Lung microvascular endothelial cell (primary cell): ENCODE measurements around the gene NFAT5. TPM values are rescaled to one million over a fixed set of nuclear protein-coding genes. Genes with fewer than 3 reads are reported as not detected.
"Not testable (repeated sequence)": the region's sequence is repeated elsewhere in the genome, so short reads cannot be mapped to it uniquely, and the experiment has no call there.

Experiments
- DNase-seq, 2 donors: peaks; one replicate each; pipeline versions ENCODE4 v3.0.0 to v3.0.0-alpha.2; 2010; ENCODE audit warnings: low read depth in 2 of 2
- total RNA-seq: library from RNA; depleted of rRNA; stranded (reverse); fragments of >200 nt; gene quantifications from 2 replicates; pipeline ENCODE4 v1.2.1, GENCODE V29; 2014

NFAT5 gene, protein sequence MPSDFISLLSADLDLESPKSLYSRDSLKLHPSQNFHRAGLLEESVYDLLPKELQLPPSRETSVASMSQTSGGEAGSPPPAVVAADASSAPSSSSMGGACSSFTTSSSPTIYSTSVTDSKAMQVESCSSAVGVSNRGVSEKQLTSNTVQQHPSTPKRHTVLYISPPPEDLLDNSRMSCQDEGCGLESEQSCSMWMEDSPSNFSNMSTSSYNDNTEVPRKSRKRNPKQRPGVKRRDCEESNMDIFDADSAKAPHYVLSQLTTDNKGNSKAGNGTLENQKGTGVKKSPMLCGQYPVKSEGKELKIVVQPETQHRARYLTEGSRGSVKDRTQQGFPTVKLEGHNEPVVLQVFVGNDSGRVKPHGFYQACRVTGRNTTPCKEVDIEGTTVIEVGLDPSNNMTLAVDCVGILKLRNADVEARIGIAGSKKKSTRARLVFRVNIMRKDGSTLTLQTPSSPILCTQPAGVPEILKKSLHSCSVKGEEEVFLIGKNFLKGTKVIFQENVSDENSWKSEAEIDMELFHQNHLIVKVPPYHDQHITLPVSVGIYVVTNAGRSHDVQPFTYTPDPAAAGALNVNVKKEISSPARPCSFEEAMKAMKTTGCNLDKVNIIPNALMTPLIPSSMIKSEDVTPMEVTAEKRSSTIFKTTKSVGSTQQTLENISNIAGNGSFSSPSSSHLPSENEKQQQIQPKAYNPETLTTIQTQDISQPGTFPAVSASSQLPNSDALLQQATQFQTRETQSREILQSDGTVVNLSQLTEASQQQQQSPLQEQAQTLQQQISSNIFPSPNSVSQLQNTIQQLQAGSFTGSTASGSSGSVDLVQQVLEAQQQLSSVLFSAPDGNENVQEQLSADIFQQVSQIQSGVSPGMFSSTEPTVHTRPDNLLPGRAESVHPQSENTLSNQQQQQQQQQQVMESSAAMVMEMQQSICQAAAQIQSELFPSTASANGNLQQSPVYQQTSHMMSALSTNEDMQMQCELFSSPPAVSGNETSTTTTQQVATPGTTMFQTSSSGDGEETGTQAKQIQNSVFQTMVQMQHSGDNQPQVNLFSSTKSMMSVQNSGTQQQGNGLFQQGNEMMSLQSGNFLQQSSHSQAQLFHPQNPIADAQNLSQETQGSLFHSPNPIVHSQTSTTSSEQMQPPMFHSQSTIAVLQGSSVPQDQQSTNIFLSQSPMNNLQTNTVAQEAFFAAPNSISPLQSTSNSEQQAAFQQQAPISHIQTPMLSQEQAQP (N-terminal part only)
- 21.8 and 40.3 TPM in 2 replicates for total RNA-seq

- DNase-seq = peak; percentile 88 to 95
Measured at GRCh38 chr16:69565671-69566239, at the start of gene NFAT5. Gene NFAT5 (plus strand): TSS chr16:69565966. CDS start chr16:69566302, 336 bp downstream.

GRCh38 chr16:69517914-69518313 is 47.9 kb upstream of the NFAT5 start:
- DNase-seq = not testable (repeated sequence)

DNA sequence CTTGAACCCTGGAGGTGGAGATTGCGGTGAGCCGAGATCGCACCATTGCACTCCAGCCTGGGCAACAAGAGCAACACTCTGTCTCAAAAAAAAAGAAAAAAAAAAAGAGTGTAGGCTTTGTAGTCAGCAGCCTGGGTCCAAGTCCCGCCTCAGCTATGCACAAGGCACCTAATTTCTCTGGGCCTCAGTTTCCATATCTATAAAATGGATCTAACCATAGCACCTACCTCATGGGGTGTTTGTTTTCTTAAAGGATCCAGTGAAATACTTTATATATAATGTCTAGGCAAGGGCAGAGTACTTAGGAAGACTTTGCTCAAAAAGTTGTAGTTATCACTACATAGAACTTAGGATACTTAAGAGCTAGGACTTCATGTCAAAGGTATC is 45.4 kb upstream of the NFAT5 start:
- DNase-seq = no peak

DNA sequence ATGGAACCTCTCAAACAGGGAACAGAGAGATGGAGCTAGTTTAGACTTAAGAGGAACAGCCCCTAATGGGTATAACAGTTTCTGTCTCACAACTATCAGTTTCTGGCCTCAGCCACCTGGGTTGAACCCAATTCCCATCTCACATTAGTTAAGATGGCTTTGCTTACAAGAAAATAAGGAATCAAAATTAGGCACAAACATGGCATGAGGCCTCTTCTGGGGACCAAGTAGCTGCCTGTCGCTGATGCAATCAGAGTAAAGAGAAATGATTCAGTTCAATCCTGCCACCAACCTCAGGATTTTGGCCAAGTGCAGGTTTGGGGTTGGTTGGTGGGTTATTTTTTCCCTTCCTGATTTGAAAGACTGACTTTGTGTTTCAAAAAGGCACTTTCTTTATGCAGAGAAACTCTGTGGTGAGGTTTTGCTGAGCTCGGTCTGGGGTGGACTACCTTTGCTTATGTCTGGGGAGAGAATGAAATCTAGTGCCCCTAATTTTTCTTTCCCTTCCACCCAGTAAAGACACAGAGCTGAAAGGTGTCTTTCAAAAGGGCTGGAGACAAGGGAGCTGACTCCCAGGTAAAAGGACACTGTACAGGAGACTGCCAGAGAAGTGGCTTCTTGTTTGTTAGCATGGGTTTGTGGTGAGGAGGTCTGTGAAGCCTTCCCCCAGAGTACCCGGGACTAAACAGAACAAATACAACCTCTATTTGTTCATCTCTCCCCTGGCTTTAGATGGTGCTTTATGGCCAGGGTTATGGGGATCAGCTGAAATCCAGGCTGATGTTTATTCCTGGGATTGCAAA is 44.8 kb upstream of the NFAT5 start:
- no peak for DNase-seq

- no peak for DNase-seq
Measured at GRCh38 chr16:69522041-69522578, 43.7 kb upstream of the NFAT5 start.

DNA sequence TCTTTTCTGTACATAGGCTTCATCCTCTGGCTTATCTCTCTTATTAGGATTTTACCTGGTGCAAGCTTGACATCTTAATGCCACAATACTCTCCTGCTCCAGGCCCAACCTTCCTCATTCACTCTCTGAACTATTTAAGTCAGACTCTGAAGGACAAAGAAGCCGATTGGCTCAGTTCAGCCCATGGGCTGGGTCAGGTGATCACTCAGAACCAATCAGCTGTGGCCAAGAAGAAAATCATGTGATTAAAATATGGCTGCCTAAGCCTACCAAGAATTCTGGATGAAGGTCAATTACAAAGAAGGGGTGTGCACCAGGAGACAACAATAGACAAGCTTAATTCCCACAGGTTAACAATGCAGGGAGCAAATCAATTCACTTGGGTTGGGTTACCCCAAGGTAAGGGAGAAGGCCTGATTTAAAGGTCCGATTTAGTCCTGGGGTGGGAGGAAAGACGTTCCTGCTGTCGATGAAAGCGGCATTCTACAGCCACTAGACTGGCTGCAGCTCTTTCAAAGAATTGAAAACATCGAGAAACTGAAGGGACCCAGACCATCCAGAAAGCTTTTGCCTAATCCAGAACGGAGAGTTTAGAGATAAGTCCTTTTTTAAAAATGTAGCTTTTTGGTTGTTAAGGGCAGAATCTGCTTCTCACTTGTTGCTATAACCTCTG is 42.9 kb upstream of the NFAT5 start:
- no peak for DNase-seq

DNA sequence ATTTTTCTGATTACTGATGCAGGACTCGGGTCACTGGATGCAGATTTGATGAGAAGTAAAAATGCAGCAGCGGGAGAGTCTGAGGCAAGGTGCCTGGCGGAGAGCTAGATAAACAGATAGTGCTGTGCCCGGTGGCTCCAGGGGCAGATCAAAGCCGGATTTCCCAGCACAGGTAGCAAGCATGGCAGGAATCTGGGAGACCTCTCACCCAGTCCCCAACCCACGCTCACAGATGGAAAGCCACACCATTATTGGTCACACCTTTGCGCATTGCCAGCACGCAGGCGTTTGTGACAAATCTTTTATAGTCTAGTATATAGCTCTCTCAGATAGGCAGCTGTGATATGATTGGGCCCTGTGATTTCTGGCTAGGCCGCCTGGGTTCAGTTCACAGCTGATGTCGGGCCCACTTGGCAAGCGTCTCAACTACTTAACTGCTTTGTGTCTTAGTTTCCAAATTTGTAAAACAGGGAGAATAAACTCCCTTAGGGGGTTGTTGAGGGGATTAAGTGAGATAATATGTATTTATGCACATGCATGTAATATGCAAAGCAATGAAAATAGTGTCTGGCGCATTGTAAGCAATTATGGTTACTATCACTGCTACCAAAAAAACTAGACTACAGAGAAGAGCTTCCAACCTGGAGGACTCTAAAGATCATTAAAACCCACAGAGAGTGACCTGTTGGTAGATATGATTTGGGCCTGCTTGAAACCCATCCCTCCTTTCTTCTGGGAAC is 42.0 kb upstream of the NFAT5 start:
- no peak for DNase-seq

- DNase-seq = no peak
Measured at GRCh38 chr16:69526831-69527655, 38.7 kb upstream of the NFAT5 start.

GRCh38 chr16:69531988-69532387 is 33.8 kb upstream of the NFAT5 start:
- no peak for DNase-seq

GRCh38 chr16:69532641-69533455 is 32.9 kb upstream of the NFAT5 start:
- no peak for DNase-seq

GRCh38 chr16:69534720-69535119 is 31.0 kb upstream of the NFAT5 start:
- no peak for DNase-seq

DNA sequence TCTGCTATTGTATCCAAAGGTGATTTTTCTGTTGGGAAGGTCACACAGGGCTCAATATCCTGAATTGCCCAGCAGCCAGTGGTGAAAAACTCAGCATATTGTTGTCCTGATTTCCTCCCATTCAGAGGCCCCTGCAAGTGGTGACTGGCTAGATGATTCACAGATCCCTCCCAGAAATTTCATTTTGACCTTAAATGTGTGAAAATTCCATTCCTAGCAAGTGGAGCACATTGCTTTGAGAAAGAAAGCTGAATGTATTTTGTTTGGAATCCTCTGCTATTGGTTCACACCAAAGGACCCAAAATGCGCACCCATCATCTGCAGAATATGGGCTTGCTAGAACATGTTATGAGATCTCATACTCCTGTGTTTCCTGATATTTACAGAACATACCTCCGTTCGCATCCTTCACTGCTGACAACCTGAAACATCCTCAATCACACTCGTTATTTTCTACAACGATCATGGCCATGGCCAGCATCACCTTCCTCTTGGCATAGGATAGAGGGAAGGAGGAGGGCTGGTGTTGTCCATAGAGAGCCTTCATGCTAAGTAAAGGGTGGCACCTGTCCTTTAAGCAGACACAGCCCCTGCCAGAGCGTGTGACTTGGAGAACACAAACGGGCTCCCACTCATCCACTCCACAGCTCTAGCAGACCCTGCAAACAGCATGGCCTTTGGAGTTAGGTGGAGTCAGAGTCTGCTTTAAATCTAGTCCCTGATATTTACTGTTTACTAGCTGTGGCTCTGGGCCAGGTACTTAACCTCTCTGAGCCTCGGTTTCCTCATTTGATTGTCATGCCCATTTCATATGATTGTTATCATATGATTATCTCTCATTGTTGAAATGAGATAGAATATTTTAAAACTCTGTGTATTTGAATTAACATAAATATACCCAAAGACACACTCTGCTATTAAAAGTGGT is 30.4 kb upstream of the NFAT5 start:
- peak; percentile 84 to 91 for DNase-seq

DNA sequence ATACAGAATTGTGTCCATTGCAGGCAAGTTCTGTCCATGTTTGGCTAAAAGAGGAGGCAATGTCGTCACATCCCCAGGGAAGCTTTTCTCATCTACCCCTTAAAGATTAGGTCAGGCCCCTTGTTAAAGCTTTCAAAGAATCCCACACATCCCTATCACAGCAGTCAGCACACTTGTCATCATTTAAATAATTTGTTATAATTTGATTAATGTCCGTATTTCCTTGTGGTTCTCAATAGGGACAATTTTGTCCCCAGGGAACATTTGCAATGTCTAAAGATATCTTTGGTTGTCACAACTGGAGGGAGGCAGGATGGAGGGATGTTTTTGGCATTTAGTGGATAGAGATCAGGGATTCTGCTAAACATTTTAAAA is 28.1 kb upstream of the NFAT5 start:
- no peak for DNase-seq

GRCh38 chr16:69538808-69539207 is 27.0 kb upstream of the NFAT5 start:
- no peak for DNase-seq

GRCh38 chr16:69542974-69543373 is 22.8 kb upstream of the NFAT5 start:
- DNase-seq = no peak

DNA sequence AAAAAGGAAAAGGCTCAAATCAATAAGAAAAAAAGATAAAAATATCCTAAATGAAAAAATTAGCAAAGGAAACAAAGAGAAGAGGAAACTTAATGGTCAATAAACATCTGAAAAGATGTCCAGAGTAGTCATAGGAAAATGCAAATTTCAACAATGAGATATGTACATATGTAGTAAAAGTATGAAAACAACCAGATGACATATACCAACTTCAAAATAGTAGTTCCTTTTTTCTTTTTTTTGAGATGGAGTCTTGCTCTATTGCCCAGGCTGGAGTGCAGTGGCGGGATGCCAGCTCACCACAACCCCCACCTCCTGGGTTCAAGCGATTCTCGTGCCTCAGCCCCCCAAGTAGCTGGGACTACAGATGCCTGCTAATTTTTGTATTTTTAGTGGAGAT is 21.7 kb upstream of the NFAT5 start:
- no peak for DNase-seq
